Measurements from ENCODE around the gene OR2T11.

- TF ChIP-seq POLR2A (IDR thresholded peaks at IDR 0.05; ENCODE audit: low read depth, low read length) (no peak), POLR2AphosphoS5 (IDR thresholded peaks at IDR 0.05; ENCODE audit: low read depth, low read length) (no peak), TAF1 (IDR thresholded peaks at IDR 0.05; ENCODE audit: low read depth, low read length) (no peak)
Measured at GRCh38 chr1:248596615-248597014, 38.3 kb downstream of the OR2T11 start.
